ENCODE measurements around the gene WFDC1.

- TF ChIP-seq RAD21 (IDR thresholded peaks at IDR 0.05; ENCODE audit: low read length) (no peak), MAX (IDR thresholded peaks at IDR 0.05; ENCODE audit: low read depth) (no peak), CTCF (IDR thresholded peaks at IDR 0.05) (no peak), TAF1 (IDR thresholded peaks at IDR 0.05; ENCODE audit: borderline replicate concordance, low read depth, low read length) (no peak), RXRA (IDR thresholded peaks at IDR 0.05; ENCODE audit: borderline replicate concordance, low read depth) (no peak), SIN3A (IDR thresholded peaks at IDR 0.05; ENCODE audit: borderline replicate concordance, low read depth, low read length) (no peak), PBX3 (IDR thresholded peaks at IDR 0.05) (no peak), MEF2A (IDR thresholded peaks at IDR 0.05; ENCODE audit: borderline replicate concordance, low read depth) (no peak), YY1 (IDR thresholded peaks at IDR 0.05; ENCODE audit: low read depth) (no peak), GABPA (IDR thresholded peaks at IDR 0.05; ENCODE audit: low read depth) (no peak), NRF1 (IDR thresholded peaks at IDR 0.05; ENCODE audit: low read depth, low read length) (no peak)
- TF ChIP-seq, protein P1, sequence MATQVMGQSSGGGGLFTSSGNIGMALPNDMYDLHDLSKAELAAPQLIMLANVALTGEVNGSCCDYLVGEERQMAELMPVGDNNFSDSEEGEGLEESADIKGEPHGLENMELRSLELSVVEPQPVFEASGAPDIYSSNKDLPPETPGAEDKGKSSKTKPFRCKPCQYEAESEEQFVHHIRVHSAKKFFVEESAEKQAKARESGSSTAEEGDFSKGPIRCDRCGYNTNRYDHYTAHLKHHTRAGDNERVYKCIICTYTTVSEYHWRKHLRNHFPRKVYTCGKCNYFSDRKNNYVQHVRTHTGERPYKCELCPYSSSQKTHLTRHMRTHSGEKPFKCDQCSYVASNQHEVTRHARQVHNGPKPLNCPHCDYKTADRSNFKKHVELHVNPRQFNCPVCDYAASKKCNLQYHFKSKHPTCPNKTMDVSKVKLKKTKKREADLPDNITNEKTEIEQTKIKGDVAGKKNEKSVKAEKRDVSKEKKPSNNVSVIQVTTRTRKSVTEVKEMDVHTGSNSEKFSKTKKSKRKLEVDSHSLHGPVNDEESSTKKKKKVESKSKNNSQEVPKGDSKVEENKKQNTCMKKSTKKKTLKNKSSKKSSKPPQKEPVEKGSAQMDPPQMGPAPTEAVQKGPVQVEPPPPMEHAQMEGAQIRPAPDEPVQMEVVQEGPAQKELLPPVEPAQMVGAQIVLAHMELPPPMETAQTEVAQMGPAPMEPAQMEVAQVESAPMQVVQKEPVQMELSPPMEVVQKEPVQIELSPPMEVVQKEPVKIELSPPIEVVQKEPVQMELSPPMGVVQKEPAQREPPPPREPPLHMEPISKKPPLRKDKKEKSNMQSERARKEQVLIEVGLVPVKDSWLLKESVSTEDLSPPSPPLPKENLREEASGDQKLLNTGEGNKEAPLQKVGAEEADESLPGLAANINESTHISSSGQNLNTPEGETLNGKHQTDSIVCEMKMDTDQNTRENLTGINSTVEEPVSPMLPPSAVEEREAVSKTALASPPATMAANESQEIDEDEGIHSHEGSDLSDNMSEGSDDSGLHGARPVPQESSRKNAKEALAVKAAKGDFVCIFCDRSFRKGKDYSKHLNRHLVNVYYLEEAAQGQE (IDR thresholded peaks at IDR 0.05; ENCODE audit: low read depth, low read length): no peak
- TF ChIP-seq, protein P2, sequence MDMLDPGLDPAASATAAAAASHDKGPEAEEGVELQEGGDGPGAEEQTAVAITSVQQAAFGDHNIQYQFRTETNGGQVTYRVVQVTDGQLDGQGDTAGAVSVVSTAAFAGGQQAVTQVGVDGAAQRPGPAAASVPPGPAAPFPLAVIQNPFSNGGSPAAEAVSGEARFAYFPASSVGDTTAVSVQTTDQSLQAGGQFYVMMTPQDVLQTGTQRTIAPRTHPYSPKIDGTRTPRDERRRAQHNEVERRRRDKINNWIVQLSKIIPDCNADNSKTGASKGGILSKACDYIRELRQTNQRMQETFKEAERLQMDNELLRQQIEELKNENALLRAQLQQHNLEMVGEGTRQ (IDR thresholded peaks at IDR 0.05; ENCODE audit: borderline replicate concordance, low read depth, low read length): no peak
Observed at GRCh38 chr16:84293406-84293805, 1.3 kb upstream of the WFDC1 start.
